ENCODE data around the gene LRRC42.
"Not testable (repeated sequence)": the region's sequence is repeated elsewhere in the genome, so short reads cannot be mapped to it uniquely, and the experiment has no call there.

Gene LRRC42

GRCh38 chr1:53943090-53943489 is 3.1 kb upstream of the LRRC42 start:
- no peak for DNase-seq

- DNase-seq: no peak
Observed at GRCh38 chr1:53943490-53944043, 2.6 kb upstream of the LRRC42 start.

- no peak for DNase-seq
Observed at GRCh38 chr1:53944469-53945182, 1.5 kb upstream of the LRRC42 start.

- DNase-seq: no peak
Observed at GRCh38 chr1:53945183-53945432, 1.0 kb upstream of the LRRC42 start.

GRCh38 chr1:53945433-53946251 is 508 bp upstream of the LRRC42 start, which contains the start of gene IFT25:
Gene IFT25 (minus strand): TSS chr1:53945699. CDS start chr1:53940082, 5,617 bp downstream.
- DNase-seq: peak; percentile 98

- DNase-seq: no peak
Observed at GRCh38 chr1:53947172-53947907, 1.2 kb downstream of the LRRC42 start.

GRCh38 chr1:53948291-53948690 is 2.1 kb downstream of the LRRC42 start:
- no peak for DNase-seq

GRCh38 chr1:53949023-53949990 is 3.2 kb downstream of the LRRC42 start:
- peak; percentile 40 for DNase-seq

- no peak for DNase-seq
Observed at GRCh38 chr1:53951697-53952096, 5.5 kb downstream of the LRRC42 start.

GRCh38 chr1:53954128-53954527 is 8.0 kb downstream of the LRRC42 start:
- no peak for DNase-seq

- peak; percentile 31 for DNase-seq
Observed at GRCh38 chr1:53956308-53957168, 10.4 kb downstream of the LRRC42 start.

- no peak for DNase-seq
Observed at GRCh38 chr1:53957194-53957818, 11.2 kb downstream of the LRRC42 start.

GRCh38 chr1:53959664-53960250 is 13.6 kb downstream of the LRRC42 start:
- peak; percentile 50 for DNase-seq

- no peak for DNase-seq
Observed at GRCh38 chr1:53962395-53962794, 16.2 kb downstream of the LRRC42 start.

GRCh38 chr1:53963460-53963859 is 17.3 kb downstream of the LRRC42 start:
- no peak for DNase-seq

- no peak for DNase-seq
Observed at GRCh38 chr1:53964109-53964508, 18.0 kb downstream of the LRRC42 start.

- no peak for DNase-seq
Observed at GRCh38 chr1:53966794-53967193, 20.6 kb downstream of the LRRC42 start.

GRCh38 chr1:53967409-53968124 is 21.4 kb downstream of the LRRC42 start:
- DNase-seq: no peak

- no peak for DNase-seq
Observed at GRCh38 chr1:53968125-53968513, 22.0 kb downstream of the LRRC42 start.

- DNase-seq: not testable (repeated sequence)
Observed at GRCh38 chr1:53969323-53969722, 23.2 kb downstream of the LRRC42 start.

Measured in activated CD4-positive, alpha-beta T cell treated with anti-CD3 and anti-CD28 coated beads, Interleukin-10, Interleukin-2, amounts not matched to agents 100 ng/mL and 50 ng/mL, durations not matched to agents 16 hours and 8 hours (primary cell).